ENCODE results near the gene CCDC126.

The CCDC126 gene

GRCh38 chr7:23604296-23604640 lies 7.1 kb downstream of the CCDC126 start:
- Mint-ChIP-seq H3K4me3 (no peak overlapping the region), H3K27me3 (ENCODE audit: low read depth) (no peaks in the 10 kb centered on the region)

GRCh38 chr7:23607130-23607529 lies 9.9 kb downstream of the CCDC126 start:
- Mint-ChIP-seq H3K27me3 (ENCODE audit: low read depth) (no peaks in the 10 kb centered on the region), H3K9me3 (no peaks in the 10 kb centered on the region), H3K36me3 (ENCODE audit: low read depth) (peaks cover 9% of the 10 kb centered on the region), H3K27ac (no peak overlapping the region), H3K4me1 (ENCODE audit: low read depth) (peaks cover 2% of the 10 kb centered on the region), H3K4me3 (no peak overlapping the region)
- no peak for DNase-seq (ENCODE audit: low spot score)

More at GRCh38 chr7:23604296-23604640, 7.1 kb downstream of the CCDC126 start:
- Mint-ChIP-seq H3K4me1 (ENCODE audit: low read depth) (peaks cover 9% of the 10 kb centered on the region), H3K36me3 (ENCODE audit: low read depth) (peaks cover 5% of the 10 kb centered on the region), H3K27ac (no peak overlapping the region), H3K9me3 (no peaks in the 10 kb centered on the region)
- no peak for DNase-seq (ENCODE audit: low spot score)

DNA sequence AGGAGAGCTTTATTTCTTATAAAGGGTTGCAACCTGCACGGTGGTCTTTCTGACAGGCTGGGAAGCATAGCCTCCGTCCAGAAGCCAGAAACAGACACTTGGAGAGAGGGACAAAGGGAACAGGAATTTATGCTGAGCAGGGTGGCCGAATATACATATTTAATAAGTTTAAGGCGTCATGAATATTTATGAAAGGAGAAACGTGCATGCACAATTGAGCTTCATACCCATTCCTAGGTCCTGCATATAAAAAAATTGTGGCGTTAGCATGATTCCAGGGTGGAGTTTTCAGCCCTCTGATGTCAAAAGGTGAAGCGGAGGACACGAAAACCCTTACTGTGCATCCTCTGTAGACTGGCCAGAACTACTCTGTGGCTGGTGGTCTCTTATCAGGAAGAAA lies 10.7 kb downstream of the CCDC126 start:
- H3K4me1 Mint-ChIP-seq (ENCODE audit: low read depth) = peaks cover 2% of the 10 kb centered on the region
- no peaks in the 10 kb centered on the region for H3K27me3 Mint-ChIP-seq (ENCODE audit: low read depth)
- H3K36me3 Mint-ChIP-seq (ENCODE audit: low read depth) = peaks cover 11% of the 10 kb centered on the region

DNA sequence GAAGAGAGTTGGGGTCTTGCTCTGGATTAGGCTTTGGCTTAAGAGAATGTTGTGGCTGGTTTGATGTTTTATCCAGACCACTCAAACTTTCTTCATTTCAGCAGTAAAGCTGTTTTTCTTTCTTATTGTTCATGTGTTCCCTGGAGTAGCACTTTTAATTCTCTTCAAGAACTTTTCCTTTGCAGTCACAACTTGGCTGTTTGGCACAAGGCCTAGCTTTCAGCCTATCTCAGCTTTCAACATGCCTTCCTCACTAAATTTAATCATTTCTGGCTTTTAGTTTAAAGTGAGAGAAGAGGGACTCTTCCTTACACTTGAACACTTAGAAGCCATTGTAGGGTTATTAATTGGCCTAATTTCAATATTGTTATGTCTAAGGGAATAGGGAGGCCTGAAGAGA lies 18.1 kb downstream of the CCDC126 start:
- peaks cover 21% of the 10 kb centered on the region for H3K9me3 Mint-ChIP-seq
- no peaks in the 10 kb centered on the region for H3K27me3 Mint-ChIP-seq (ENCODE audit: low read depth)
- H3K27ac Mint-ChIP-seq = no peak overlapping the region
- peaks cover 37% of the 10 kb centered on the region for H3K36me3 Mint-ChIP-seq (ENCODE audit: low read depth)
- H3K4me1 Mint-ChIP-seq (ENCODE audit: low read depth) = no peaks in the 10 kb centered on the region
- no peak overlapping the region for H3K4me3 Mint-ChIP-seq
- no peak for DNase-seq (ENCODE audit: low spot score)

More for the DNA sequence above, 10.7 kb downstream of the CCDC126 start:
- H3K4me3 Mint-ChIP-seq = no peak overlapping the region
- DNase-seq (ENCODE audit: low spot score) = no peak
- no peaks in the 10 kb centered on the region for H3K9me3 Mint-ChIP-seq
- no peak overlapping the region for H3K27ac Mint-ChIP-seq

DNA sequence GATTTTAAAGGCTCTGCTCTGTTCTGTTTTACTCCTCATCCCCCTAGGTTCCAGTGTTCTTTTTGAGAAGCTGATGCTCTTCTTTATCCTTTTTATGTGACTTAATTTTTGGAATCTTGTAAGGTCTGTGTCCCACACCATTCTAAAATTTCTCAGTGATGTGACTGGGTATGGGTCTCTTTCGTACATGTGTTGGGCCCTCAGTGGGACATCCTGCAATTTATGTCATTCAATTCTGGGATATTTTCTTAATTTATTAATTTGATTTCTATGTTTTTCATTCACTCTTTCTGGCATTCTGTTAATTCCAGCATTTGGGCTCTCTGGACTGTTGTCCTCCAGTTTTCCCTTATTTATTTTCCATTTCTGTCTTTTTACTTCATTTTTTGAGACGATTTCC lies 19.4 kb downstream of the CCDC126 start:
- no peaks in the 10 kb centered on the region for H3K4me1 Mint-ChIP-seq (ENCODE audit: low read depth)
- H3K4me3 Mint-ChIP-seq = no peak overlapping the region
- peaks cover 21% of the 10 kb centered on the region for H3K9me3 Mint-ChIP-seq
- H3K27ac Mint-ChIP-seq = no peak overlapping the region
- peaks cover 35% of the 10 kb centered on the region for H3K36me3 Mint-ChIP-seq (ENCODE audit: low read depth)
- H3K27me3 Mint-ChIP-seq (ENCODE audit: low read depth) = no peaks in the 10 kb centered on the region
- no peak for DNase-seq (ENCODE audit: low spot score)

DNA sequence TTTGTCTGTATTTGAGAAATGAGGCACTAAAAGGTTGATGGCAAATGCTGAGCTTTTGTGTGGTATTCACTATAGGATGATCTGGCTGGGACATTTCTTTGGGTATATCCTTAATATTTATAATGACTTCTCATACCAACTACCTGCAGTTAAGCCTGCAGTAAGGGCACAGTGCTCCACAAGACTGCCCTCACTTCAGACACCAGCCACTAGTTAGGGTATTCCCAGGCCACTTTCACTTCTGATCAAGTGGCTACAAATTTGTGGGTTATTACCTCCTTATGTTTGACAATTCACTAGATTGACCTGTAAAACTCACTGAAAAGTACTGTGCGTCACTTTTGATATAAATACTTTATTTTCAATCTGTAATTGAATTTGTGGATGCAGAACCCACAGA lies 20.3 kb downstream of the CCDC126 start:
- no peak overlapping the region for H3K27ac Mint-ChIP-seq
- no peak for DNase-seq (ENCODE audit: low spot score)
- no peaks in the 10 kb centered on the region for H3K4me1 Mint-ChIP-seq (ENCODE audit: low read depth)
- no peak overlapping the region for H3K4me3 Mint-ChIP-seq
- peaks cover 33% of the 10 kb centered on the region for H3K36me3 Mint-ChIP-seq (ENCODE audit: low read depth)
- H3K9me3 Mint-ChIP-seq = peaks cover 21% of the 10 kb centered on the region
- H3K27me3 Mint-ChIP-seq (ENCODE audit: low read depth) = no peaks in the 10 kb centered on the region

- no peak overlapping the region for H3K4me3 Mint-ChIP-seq
These were observed 21.1 kb downstream of the CCDC126 start for GRCh38 chr7:23618241-23618640.

DNA sequence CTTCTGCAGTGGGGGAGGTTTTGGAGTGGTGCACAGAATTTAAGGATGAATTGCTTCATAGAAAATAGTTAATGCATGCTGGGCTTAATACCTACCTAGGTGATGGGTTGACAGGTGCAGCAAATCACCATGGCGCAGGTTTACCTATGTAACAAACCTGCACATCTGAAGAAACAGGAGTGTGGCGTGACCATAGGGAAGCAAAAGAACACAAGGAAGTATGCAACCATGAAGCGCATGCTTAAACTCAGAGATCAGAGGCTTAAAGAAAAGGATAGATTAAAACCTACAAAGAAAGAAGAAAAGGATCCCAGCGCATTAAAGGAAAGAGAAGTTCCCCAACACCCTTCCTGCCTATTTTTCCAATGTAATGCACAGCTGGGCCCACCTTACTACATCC lies 22.0 kb downstream of the CCDC126 start:
- Mint-ChIP-seq H3K9me3 (peaks cover 21% of the 10 kb centered on the region), H3K27ac (no peak overlapping the region), H3K4me3 (no peak overlapping the region), H3K27me3 (ENCODE audit: low read depth) (no peaks in the 10 kb centered on the region), H3K4me1 (ENCODE audit: low read depth) (no peaks in the 10 kb centered on the region), H3K36me3 (ENCODE audit: low read depth) (peaks cover 23% of the 10 kb centered on the region)
- no peak for DNase-seq (ENCODE audit: low spot score)

More at GRCh38 chr7:23618241-23618640, 21.1 kb downstream of the CCDC126 start:
- no peaks in the 10 kb centered on the region for H3K27me3 Mint-ChIP-seq (ENCODE audit: low read depth)
- DNase-seq (ENCODE audit: low spot score) = no peak
- no peak overlapping the region for H3K27ac Mint-ChIP-seq
- H3K36me3 Mint-ChIP-seq (ENCODE audit: low read depth) = peaks cover 27% of the 10 kb centered on the region
- peaks cover 21% of the 10 kb centered on the region for H3K9me3 Mint-ChIP-seq
- no peaks in the 10 kb centered on the region for H3K4me1 Mint-ChIP-seq (ENCODE audit: low read depth)

DNA sequence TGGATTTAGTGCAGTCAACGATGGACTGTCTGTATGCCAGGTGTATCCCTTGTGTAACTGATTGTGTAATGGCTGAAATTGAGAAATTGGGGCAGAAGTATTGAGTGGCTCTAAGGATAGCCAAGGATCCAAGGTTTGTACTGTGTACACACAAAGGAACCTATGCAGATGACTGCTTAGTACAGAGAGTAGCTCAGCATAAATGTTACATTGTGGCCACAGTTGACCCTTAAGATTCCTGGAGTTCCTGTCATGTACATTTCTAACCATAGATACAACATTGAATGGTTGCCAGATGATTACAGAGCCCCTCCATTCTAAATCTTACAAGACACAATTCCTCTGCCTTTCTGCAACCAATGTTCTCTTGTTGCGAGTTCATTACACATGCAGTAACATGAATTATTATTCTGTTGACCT lies 25.3 kb downstream of the CCDC126 start:
- Mint-ChIP-seq H3K9me3 (peaks cover 9% of the 10 kb centered on the region), H3K27ac (no peak overlapping the region), H3K4me1 (ENCODE audit: low read depth) (no peaks in the 10 kb centered on the region), H3K27me3 (ENCODE audit: low read depth) (no peaks in the 10 kb centered on the region), H3K4me3 (no peak overlapping the region), H3K36me3 (ENCODE audit: low read depth) (peaks cover 9% of the 10 kb centered on the region)
- no peak for DNase-seq (ENCODE audit: low spot score)

DNA sequence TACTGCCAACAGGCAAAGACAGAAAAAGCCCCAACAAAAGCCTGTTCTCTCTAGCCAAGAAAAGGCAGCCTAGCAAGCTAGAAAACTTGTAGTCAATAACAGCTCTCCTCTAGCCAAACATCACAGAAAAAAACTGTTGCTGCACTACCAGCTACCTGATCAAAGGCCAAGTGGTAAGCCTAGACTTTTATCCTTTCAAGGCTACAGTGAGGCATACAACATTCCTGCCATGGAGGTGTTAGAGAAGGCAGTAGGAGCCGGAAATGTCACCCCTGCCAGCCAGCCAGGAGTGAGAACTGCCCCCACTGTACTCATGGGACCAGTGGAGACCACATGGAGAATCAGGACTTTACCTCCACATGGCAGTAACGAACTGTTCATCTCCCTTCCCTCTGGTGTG lies 31.2 kb downstream of the CCDC126 start:
- Mint-ChIP-seq H3K4me1 (ENCODE audit: low read depth) (no peaks in the 10 kb centered on the region), H3K27ac (no peak overlapping the region), H3K9me3 (no peaks in the 10 kb centered on the region), H3K27me3 (ENCODE audit: low read depth) (no peaks in the 10 kb centered on the region), H3K4me3 (no peak overlapping the region), H3K36me3 (ENCODE audit: low read depth) (no peaks in the 10 kb centered on the region)
- no peak for DNase-seq (ENCODE audit: low spot score)

- no peak overlapping the region for H3K4me3 Mint-ChIP-seq
- H3K4me1 Mint-ChIP-seq (ENCODE audit: low read depth) = no peaks in the 10 kb centered on the region
- no peaks in the 10 kb centered on the region for H3K9me3 Mint-ChIP-seq
- H3K27ac Mint-ChIP-seq = no peak overlapping the region
- H3K36me3 Mint-ChIP-seq (ENCODE audit: low read depth) = no peaks in the 10 kb centered on the region
- no peaks in the 10 kb centered on the region for H3K27me3 Mint-ChIP-seq (ENCODE audit: low read depth)
- DNase-seq (ENCODE audit: low spot score) = no peak
These were observed 36.2 kb downstream of the CCDC126 start for GRCh38 chr7:23633417-23633816.

DNA sequence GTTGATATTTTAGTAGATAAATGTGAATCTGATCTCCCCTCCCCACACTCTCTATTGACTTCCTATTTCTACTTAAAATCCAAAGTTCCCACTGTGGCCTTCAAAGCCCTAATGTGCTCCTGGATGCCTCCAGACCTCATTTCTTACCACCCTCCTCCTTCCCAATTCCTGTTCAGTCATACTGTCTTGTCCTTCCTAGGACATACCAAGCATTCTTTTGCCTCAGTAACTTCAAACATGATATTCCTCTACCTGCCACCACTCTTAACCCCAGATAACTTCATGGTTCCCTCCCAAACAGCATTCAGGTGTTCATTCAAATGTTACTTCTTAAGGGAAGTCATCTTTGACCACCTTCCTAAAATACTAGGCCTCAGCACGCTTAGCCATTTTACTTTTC lies 48.6 kb downstream of the CCDC126 start:
- no peak overlapping the region for H3K4me3 Mint-ChIP-seq
- no peaks in the 10 kb centered on the region for H3K9me3 Mint-ChIP-seq
- no peak for DNase-seq (ENCODE audit: low spot score)
- H3K4me1 Mint-ChIP-seq (ENCODE audit: low read depth) = no peaks in the 10 kb centered on the region
- H3K27me3 Mint-ChIP-seq (ENCODE audit: low read depth) = peaks cover 2% of the 10 kb centered on the region
- no peaks in the 10 kb centered on the region for H3K36me3 Mint-ChIP-seq (ENCODE audit: low read depth)
- H3K27ac Mint-ChIP-seq = no peak overlapping the region

- Mint-ChIP-seq H3K4me3 (no peak overlapping the region), H3K9me3 (peaks cover 30% of the 10 kb centered on the region), H3K4me1 (ENCODE audit: low read depth) (no peaks in the 10 kb centered on the region), H3K27me3 (ENCODE audit: low read depth) (peaks cover 2% of the 10 kb centered on the region), H3K36me3 (ENCODE audit: low read depth) (no peaks in the 10 kb centered on the region), H3K27ac (no peak overlapping the region)
- DNase-seq (ENCODE audit: low spot score) = no peak
These were observed 56.8 kb downstream of the CCDC126 start for GRCh38 chr7:23653942-23654341.

DNA sequence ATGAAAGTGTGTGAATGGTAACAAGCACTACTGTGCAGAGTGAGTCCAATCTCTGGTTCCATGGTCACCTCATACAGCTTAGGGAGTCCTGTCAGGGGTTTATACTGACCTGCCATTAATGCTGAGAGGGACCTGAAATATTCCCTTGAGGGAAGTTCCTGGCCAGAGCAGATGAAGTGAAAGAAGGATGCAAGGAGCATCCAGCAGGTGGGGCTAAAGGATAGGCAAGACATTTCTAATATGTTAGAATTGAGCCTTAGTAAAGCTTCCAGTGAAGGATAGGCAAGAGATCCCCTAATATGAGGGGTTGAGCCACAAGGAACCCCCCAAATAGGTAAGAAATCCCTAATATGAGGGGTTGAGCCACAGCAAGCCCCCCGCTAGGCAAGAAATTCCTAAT lies 57.3 kb downstream of the CCDC126 start:
- Mint-ChIP-seq H3K9me3 (peaks cover 30% of the 10 kb centered on the region), H3K27me3 (ENCODE audit: low read depth) (peaks cover 2% of the 10 kb centered on the region), H3K27ac (no peak overlapping the region), H3K4me1 (ENCODE audit: low read depth) (no peaks in the 10 kb centered on the region), H3K4me3 (no peak overlapping the region), H3K36me3 (ENCODE audit: low read depth) (no peaks in the 10 kb centered on the region)
- DNase-seq (ENCODE audit: low spot score) = no peak

- Mint-ChIP-seq H3K27ac (no peak overlapping the region), H3K9me3 (peaks cover 30% of the 10 kb centered on the region), H3K4me1 (ENCODE audit: low read depth) (no peaks in the 10 kb centered on the region), H3K36me3 (ENCODE audit: low read depth) (no peaks in the 10 kb centered on the region), H3K27me3 (ENCODE audit: low read depth) (peaks cover under 1% of the 10 kb centered on the region), H3K4me3 (no peak overlapping the region)
- no peak for DNase-seq (ENCODE audit: low spot score)
These were observed 58.3 kb downstream of the CCDC126 start for GRCh38 chr7:23655433-23655832.

Data from T-helper 2 cell treated with Interferon-gamma antibody and Interleukin-4, amounts not matched to agents 5 μg/mL and 100 μg/mL, for 36 hours (primary cell).